Measurements from ENCODE around the gene PPIL6. TPM values are rescaled to one million over a fixed set of nuclear protein-coding genes. Genes with fewer than 3 reads are reported as not detected.

The PPIL6 gene
- total and polyA plus RNA-seq, 2 donors from 2014 or later = 6.0 to 8.4 TPM

DNA sequence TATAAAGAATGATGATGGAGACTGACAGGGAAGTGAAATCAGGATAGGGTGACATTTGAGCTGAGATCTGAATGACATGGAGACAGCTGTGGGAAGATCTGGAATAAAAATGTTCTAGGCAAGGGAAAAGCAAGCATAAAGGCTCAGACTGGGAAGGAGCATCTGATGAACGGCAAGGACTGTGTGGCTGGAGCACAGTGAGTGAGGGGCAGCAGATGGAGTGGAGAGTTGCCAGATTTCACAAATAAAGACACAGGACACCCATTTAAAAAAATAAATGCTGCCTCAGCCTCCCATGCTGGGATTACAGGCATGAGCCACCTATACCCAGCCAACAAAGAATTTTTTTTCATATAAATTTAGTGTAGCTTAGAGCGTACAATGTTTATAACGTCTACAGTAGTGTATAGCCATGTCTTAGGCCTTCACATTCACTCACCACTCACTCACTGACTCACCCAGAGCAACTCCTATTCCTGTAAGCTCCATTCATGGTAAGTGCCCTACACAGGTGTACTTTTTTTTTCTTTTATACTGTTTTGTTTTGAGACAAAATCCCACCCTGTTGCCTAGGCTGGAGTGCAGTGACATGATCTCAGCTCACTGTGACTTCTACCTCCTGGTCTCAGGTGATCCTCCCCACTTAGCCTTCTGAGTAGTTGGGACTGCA lies 45.0 kb upstream of the PPIL6 start:
- H3K9me3 ChIP-seq (ENCODE audit: control insufficient read depth in 2 of 3, insufficient read depth in 1 of 3, low read length in 3 of 3) = no peaks in the 10 kb centered on the region
- TF ChIP-seq, protein P1, sequence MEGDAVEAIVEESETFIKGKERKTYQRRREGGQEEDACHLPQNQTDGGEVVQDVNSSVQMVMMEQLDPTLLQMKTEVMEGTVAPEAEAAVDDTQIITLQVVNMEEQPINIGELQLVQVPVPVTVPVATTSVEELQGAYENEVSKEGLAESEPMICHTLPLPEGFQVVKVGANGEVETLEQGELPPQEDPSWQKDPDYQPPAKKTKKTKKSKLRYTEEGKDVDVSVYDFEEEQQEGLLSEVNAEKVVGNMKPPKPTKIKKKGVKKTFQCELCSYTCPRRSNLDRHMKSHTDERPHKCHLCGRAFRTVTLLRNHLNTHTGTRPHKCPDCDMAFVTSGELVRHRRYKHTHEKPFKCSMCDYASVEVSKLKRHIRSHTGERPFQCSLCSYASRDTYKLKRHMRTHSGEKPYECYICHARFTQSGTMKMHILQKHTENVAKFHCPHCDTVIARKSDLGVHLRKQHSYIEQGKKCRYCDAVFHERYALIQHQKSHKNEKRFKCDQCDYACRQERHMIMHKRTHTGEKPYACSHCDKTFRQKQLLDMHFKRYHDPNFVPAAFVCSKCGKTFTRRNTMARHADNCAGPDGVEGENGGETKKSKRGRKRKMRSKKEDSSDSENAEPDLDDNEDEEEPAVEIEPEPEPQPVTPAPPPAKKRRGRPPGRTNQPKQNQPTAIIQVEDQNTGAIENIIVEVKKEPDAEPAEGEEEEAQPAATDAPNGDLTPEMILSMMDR (IDR thresholded peaks at IDR 0.05; ENCODE audit: borderline replicate concordance, extremely low read depth, insufficient read depth) = no peak
- no peak overlapping the region for H3K4me3 ChIP-seq (ENCODE audit: low read length in 3 of 3)
- intact Hi-C loops (cut with DNase I) = no loop called here
- peaks cover 0 to 17% (median 6%) of the 10 kb centered on the region in 3 donors for H3K4me1 ChIP-seq (ENCODE audit: control insufficient read depth in 2 of 3, insufficient read depth in 2 of 3, low read depth in 1 of 3, low read length in 3 of 3)
- H3K27ac ChIP-seq (ENCODE audit: low read depth in 2 of 2, low read length in 2 of 2) = no peak overlapping the region
- no peaks in the 10 kb centered on the region for H3K27me3 ChIP-seq (ENCODE audit: control insufficient read depth, insufficient read depth, low read length)
- H3K36me3 ChIP-seq (ENCODE audit: control insufficient read depth in 2 of 3, insufficient read depth in 3 of 3, low read length in 3 of 3) = no peaks in the 10 kb centered on the region
- FAIRE-seq = no peak
- DNase-seq = no peak
- no peak overlapping the region for H3K9ac ChIP-seq (ENCODE audit: low read length in 3 of 3)

GRCh38 chr6:109484122-109484521 lies 43.7 kb upstream of the PPIL6 start:
- Histone ChIP-seq H3K4me3 (ENCODE audit: low read length in 3 of 3) (peak overlapping the region in 1 of 3 donors; percentile 73), H3K27ac (ENCODE audit: low read depth in 2 of 2, low read length in 2 of 2) (no peak overlapping the region)
- TF ChIP-seq, protein P1 (IDR thresholded peaks at IDR 0.05; ENCODE audit: borderline replicate concordance, extremely low read depth, insufficient read depth) = no peak

GRCh38 chr6:109483735-109484057 lies 43.3 kb upstream of the PPIL6 start:
- FAIRE-seq (no peak), DNase-seq (no peak)
- H3K27me3 ChIP-seq (ENCODE audit: control insufficient read depth, insufficient read depth, low read length) = no peaks in the 10 kb centered on the region
- H3K9ac ChIP-seq (ENCODE audit: low read length in 3 of 3) = peak overlapping the region in 2 of 3 donors; percentile 36 to 53
- peaks cover 0 to 21% (median 8%) of the 10 kb centered on the region in 3 donors for H3K4me1 ChIP-seq (ENCODE audit: control insufficient read depth in 2 of 3, insufficient read depth in 2 of 3, low read depth in 1 of 3, low read length in 3 of 3)
- no peak overlapping the region for H3K27ac ChIP-seq (ENCODE audit: low read depth in 2 of 2, low read length in 2 of 2)
- intact Hi-C loops (cut with DNase I) = no loop called here
- no peaks in the 10 kb centered on the region for H3K9me3 ChIP-seq (ENCODE audit: control insufficient read depth in 2 of 3, insufficient read depth in 1 of 3, low read length in 3 of 3)
- TF ChIP-seq, protein P1 (IDR thresholded peaks at IDR 0.05; ENCODE audit: borderline replicate concordance, extremely low read depth, insufficient read depth) = no peak
- peak overlapping the region; percentile 71 to 85 (median 73) for H3K4me3 ChIP-seq (ENCODE audit: low read length in 3 of 3)
- H3K36me3 ChIP-seq (ENCODE audit: control insufficient read depth in 2 of 3, insufficient read depth in 3 of 3, low read length in 3 of 3) = no peaks in the 10 kb centered on the region

More at GRCh38 chr6:109484122-109484521, 43.7 kb upstream of the PPIL6 start:
- Histone ChIP-seq H3K36me3 (ENCODE audit: control insufficient read depth in 2 of 3, insufficient read depth in 3 of 3, low read length in 3 of 3) (no peaks in the 10 kb centered on the region), H3K9me3 (ENCODE audit: control insufficient read depth in 2 of 3, insufficient read depth in 1 of 3, low read length in 3 of 3) (no peaks in the 10 kb centered on the region), H3K9ac (ENCODE audit: low read length in 3 of 3) (no peak overlapping the region), H3K27me3 (ENCODE audit: control insufficient read depth, insufficient read depth, low read length) (no peaks in the 10 kb centered on the region), H3K4me1 (ENCODE audit: control insufficient read depth in 2 of 3, insufficient read depth in 2 of 3, low read depth in 1 of 3, low read length in 3 of 3) (peaks cover 0 to 20% (median 8%) of the 10 kb centered on the region in 3 donors)
- intact Hi-C loops (cut with DNase I) = no loop called here
- DNase-seq = no peak
- no peak for FAIRE-seq

Measured in kidney (tissue), 14 donors.